Motor neuron (in vitro differentiated cells): Measurements from ENCODE around the gene TBX4. TPM values are rescaled to one million over a fixed set of nuclear protein-coding genes. Genes with fewer than 3 reads are reported as not detected.
"Not testable (repeated sequence)": the region's sequence is repeated elsewhere in the genome, so short reads cannot be mapped to it uniquely, and the experiment has no call there.

Experiments used
- ATAC-seq, 8 experiments: fragments of 200-7000 bp; cut with Tn5 transposase; replicated peaks in 6 of 8; 2 replicates each; pipeline ENCODE4 v1.8.0; 2021; ENCODE audit warnings: mild to moderate bottlenecking in 8 of 8, moderate library complexity in 8 of 8
- H3K27ac ChIP-seq, 2 donors: fragments of 250-450 bp; sonication (Bioruptor Pico); 2 replicates each; pipeline ENCODE4 v1.9.0; 2021; ENCODE audit warnings: antibody characterized with exemption in 2 of 2, mild to moderate bottlenecking in 2 of 2, moderate library complexity in 1 of 2
- H3K4me1 ChIP-seq, 2 donors: fragments of 250-450 bp; sonication (Bioruptor Pico); replicated peaks in 1 of 2; 2 replicates each; pipeline ENCODE4 v1.6.1; 2021; ENCODE audit warnings: antibody characterized with exemption in 2 of 2, mild to moderate bottlenecking in 2 of 2, moderate library complexity in 1 of 2
- H3K4me3 ChIP-seq, 5 donors: fragments of 250-450 bp; sonication (Bioruptor Pico); 2 replicates each; pipeline ENCODE4 v1.9.0; 2021; ENCODE audit warnings: antibody characterized with exemption in 5 of 5, mild to moderate bottlenecking in 5 of 5, moderate library complexity in 4 of 5
- WGBS, 10 experiments: fragments of 450-650 bp; shearing (Covaris generic); methylation state at CpG; one replicate each; pipeline ENCODE4 v1.0.0; 2022; 5-methylcytosine and 5-hydroxymethylcytosine counted together
- in situ Hi-C, 9 experiments: fragments of 400-800 bp; cut with MboI; loops; one replicate each; pipeline ENCODE4 v1.15.0; 2021; ENCODE audit warnings: low sequenced_read_pairs in 9 of 9, low pct_unique_long_range_greater_than_20kb in 2 of 9; ENCODE audit not compliant: unreplicated experiment in 9 of 9
- total RNA-seq, 8 experiments: library from RNA; unstranded; fragments of 300-600 nt; gene quantifications; 2 replicates each; pipeline versions ENCODE4 v1.2.3 to v1.2.4, GENCODE V29; 2022

The TBX4 gene
- total RNA-seq, 8 experiments from 2014 or later = 0.08 to 0.70 (median 0.20) TPM; not detected in 4

DNA sequence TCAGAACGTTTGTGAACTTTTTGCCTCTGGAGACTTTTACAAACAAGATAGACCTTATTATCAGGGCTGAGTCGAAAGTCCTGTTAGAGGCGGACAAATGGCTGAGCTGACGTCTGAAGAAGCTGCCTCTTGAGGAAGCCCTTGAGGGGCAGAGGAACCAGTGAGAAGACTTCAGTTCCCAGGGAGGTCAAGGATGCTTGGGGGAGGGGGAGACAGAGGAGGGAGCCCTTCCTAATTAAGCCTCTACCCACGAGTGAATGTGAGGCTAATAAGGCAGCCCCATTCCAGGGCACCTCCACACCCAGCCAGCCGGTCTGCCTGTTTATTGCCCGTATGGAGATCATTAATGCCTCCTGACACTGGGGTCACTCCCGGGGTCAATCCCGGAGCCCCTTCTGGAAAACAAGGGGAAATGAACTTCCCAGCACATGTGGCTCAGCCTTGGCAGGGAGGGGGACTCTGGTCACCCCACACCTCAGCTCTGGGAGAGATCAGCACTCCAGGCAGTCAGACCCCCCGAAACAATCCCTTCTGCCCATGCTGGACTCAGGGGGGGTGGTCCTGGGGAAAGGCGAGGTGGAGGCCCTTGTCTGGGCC, 9.2 kb upstream of the TBX4 start:
- Histone ChIP-seq H3K4me1 (peaks cover 2 to 4% of the 10 kb centered on the region in 2 donors), H3K4me3 (no peak overlapping the region), H3K27ac (no peak overlapping the region)
- WGBS, 10 experiments = 10 to 91% (median 71%) methylated on average over 1 to 7 of the region's 11 CpGs; no CpG with 5 or more reads in 1 of the 10 experiments
- in situ Hi-C loops = loop anchor here in 3 of 9 experiments (25.0 kb wide), 3 partner anchors 94 to 369 kb away; no protein-coding TSS in a partner anchor
- ATAC-seq = no peak

DNA sequence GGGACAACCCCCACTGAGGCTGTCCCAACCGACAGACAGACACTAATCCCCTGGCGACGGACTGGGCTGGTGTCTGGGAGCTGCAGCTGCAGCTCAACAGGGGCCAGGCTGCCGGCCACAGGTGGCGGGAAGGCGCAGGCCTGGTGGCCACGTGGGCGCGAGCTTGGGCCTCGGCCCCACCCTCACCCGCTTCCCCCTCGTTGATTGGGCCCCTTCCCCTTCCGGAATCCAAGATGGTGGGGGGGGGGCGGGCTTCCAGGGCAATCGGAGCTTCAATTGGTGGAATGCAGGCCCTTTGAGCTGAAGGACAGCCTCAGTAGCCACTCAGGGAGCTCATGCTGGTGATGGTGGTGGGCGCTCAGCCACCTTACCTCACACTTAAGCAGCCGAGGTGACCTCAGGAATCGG, 8.7 kb upstream of the TBX4 start:
- peak in 1 of 8 experiments; percentile 27 for ATAC-seq
- H3K4me3 ChIP-seq = no peak overlapping the region
- H3K4me1 ChIP-seq = peaks cover 2 to 4% of the 10 kb centered on the region in 2 donors
- 90% methylated on average over 2 of the region's 18 CpGs; no CpG with 5 or more reads in 9 of the 10 experiments for WGBS, 10 experiments
- in situ Hi-C loops = loop anchor here in 3 of 9 experiments (25.0 kb wide), 3 partner anchors 94 to 369 kb away; no protein-coding TSS in a partner anchor
- no peak overlapping the region for H3K27ac ChIP-seq

- peaks cover 2 to 4% of the 10 kb centered on the region in 2 donors for H3K4me1 ChIP-seq
- no peak overlapping the region for H3K27ac ChIP-seq
- 36 to 93% (median 56%) methylated on average over 2 to 9 of the region's 13 CpGs; no CpG with 5 or more reads in 3 of the 10 experiments for WGBS, 10 experiments
- ATAC-seq = no peak
- in situ Hi-C loops = loop anchor here in 3 of 9 experiments (25.0 kb wide), 3 partner anchors 93 to 368 kb away; no protein-coding TSS in a partner anchor
- H3K4me3 ChIP-seq = no peak overlapping the region
These were observed 8.1 kb upstream of the TBX4 start for GRCh38 chr17:61444075-61444474.

- Histone ChIP-seq H3K4me1 (peaks cover 2 to 4% of the 10 kb centered on the region in 2 donors), H3K27ac (no peak overlapping the region), H3K4me3 (no peak overlapping the region)
- in situ Hi-C loops = loop anchor here in 3 of 9 experiments (25.0 kb wide), 3 partner anchors 92 to 367 kb away; no protein-coding TSS in a partner anchor
- peak in 5 of 8 experiments; percentile 80 to 98 (median 82) for ATAC-seq
- WGBS, 10 experiments = 0 to 100% (median 50%) methylated on average over 1 to 2 of the region's 6 CpGs; no CpG with 5 or more reads in 3 of the 10 experiments
These were observed 7.4 kb upstream of the TBX4 start for GRCh38 chr17:61444831-61445230.

DNA sequence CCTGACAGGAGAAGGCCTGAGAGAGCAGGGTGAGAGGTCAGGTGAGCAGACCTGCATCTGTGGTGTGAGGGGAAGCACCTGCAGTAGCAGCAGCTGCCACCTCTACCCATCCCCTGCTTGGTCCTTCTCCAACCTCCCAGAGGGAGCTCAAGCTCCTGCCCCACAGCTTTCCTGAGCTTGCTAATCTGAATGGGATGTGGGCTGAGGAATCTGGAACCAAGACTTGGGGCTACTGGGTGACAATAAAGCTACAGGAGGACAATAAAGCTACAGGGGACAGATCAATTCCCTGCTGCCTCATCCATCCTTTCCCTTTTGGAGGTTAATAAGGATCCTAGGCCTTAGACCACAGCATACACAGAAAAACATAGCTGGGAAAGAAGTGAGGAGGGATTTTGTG, 4.9 kb upstream of the TBX4 start:
- H3K4me3 ChIP-seq = no peak overlapping the region
- H3K27ac ChIP-seq = no peak overlapping the region
- ATAC-seq = no peak
- in situ Hi-C loops = loop anchor here in 3 of 9 experiments (25.0 kb wide), 3 partner anchors 90 to 365 kb away; no protein-coding TSS in a partner anchor
- peaks cover 2 to 4% of the 10 kb centered on the region in 2 donors for H3K4me1 ChIP-seq

DNA sequence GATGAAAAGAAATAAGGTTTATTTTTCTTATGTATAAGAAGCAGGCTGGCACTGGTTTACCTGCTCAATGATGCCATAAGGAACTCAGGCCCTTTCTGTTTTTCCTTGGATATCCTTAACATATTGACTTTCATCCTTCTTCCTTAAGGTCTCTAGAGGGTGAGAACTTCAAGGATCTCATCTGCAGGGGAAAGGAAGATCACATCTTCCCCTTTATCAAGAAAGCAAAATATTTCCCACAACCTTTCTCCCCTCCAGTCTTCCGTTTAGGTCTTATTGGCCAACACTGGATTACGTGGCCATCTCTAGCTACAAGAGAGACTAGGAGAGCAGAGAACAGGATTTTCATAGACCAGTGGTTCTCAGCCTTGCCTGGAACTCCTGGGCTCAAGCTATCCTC, 4.2 kb upstream of the TBX4 start:
- no peak for ATAC-seq

DNA sequence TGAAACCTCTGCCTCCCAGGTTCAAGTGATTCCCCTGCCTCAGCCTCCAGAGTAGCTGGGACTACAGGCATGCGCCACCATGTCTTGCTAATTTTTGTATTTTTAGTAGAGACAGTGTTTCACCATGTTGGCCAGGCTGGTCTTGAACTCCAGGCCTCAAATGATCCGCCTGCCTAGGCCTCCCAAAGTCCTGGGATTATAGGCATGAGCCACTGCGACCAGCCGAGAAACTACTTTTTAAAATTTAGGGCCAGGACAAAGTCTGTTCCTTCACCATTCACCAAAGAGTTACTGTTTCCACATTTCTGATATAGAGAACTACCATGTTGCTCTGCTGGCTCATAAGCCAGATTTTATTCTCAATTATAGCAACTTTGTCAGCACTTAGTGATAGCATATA, 3.1 kb upstream of the TBX4 start:
- in situ Hi-C loops = loop anchor here in 3 of 9 experiments (25.0 kb wide), 3 partner anchors 88 to 363 kb away; no protein-coding TSS in a partner anchor
- ATAC-seq, H3K4me1 ChIP-seq, H3K4me3 ChIP-seq, H3K27ac ChIP-seq: not testable (repeated sequence)
- 73 to 100% (median 88%) methylated on average over 2 to 4 of the region's 4 CpGs; no CpG with 5 or more reads in 2 of the 10 experiments for WGBS, 10 experiments

More for the DNA sequence above, 4.2 kb upstream of the TBX4 start:
- WGBS, 10 experiments = 33 to 100% (median 67%) methylated on average over 1 to 2 of the region's 2 CpGs; no CpG with 5 or more reads in 3 of the 10 experiments
- H3K4me1 ChIP-seq = peaks cover 2 to 4% of the 10 kb centered on the region in 2 donors
- no peak overlapping the region for H3K27ac ChIP-seq
- in situ Hi-C loops = loop anchor here in 3 of 9 experiments (25.0 kb wide), 3 partner anchors 89 to 364 kb away; no protein-coding TSS in a partner anchor
- no peak overlapping the region for H3K4me3 ChIP-seq

DNA sequence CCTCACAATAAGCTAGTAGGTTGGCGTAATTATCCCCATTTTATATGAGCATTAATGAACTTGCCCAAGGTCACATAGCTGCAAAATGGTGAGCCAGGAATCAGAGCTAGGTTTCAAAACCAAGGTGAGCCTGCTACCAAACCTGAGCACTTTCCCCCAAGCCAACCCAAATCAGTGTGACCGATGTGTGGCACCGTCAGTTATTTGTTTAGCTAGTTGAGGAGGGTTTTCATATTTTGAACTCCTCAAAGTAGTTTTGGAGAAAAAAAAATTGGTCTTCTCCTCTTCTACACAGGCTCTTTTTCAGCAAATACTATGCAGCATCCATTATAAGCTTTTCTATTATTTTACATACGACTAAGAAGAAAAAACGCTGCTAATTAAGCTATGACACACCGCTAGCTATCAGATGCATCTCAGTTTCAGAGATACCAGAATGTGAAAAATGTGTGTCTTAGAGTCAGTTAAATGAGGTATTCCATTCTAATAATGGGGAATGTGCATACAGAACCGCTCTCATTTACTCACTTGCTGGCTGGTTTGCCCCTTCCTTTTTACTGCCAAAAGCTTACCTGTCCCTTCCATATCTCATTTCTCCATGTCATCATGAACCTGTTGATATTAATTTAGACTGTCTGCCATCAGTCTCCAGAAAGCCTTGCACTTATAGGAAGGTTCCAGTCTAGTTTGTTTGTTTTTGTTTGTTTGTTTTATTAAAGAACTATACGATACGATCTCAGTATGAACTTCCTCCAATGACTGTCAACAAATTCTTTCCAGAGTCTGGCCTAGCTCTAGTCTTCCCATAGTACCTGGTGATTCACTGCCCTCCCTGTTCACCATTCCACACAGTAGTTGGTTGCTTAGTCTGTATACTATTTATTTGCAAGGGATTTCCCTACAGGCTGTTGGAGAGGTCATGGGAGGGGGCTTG, 2.2 kb upstream of the TBX4 start:
- WGBS, 10 experiments = 68 to 89% (median 86%) methylated on average over 3 to 9 of the region's 9 CpGs; no CpG with 5 or more reads in 1 of the 10 experiments
- H3K4me1 ChIP-seq = peaks cover 3 to 10% of the 10 kb centered on the region in 2 donors
- H3K4me3 ChIP-seq = no peak overlapping the region
- in situ Hi-C loops = loop anchor here in 3 of 9 experiments (25.0 kb wide), 3 partner anchors 87 to 362 kb away; no protein-coding TSS in a partner anchor
- no peak for ATAC-seq
- H3K27ac ChIP-seq = no peak overlapping the region

DNA sequence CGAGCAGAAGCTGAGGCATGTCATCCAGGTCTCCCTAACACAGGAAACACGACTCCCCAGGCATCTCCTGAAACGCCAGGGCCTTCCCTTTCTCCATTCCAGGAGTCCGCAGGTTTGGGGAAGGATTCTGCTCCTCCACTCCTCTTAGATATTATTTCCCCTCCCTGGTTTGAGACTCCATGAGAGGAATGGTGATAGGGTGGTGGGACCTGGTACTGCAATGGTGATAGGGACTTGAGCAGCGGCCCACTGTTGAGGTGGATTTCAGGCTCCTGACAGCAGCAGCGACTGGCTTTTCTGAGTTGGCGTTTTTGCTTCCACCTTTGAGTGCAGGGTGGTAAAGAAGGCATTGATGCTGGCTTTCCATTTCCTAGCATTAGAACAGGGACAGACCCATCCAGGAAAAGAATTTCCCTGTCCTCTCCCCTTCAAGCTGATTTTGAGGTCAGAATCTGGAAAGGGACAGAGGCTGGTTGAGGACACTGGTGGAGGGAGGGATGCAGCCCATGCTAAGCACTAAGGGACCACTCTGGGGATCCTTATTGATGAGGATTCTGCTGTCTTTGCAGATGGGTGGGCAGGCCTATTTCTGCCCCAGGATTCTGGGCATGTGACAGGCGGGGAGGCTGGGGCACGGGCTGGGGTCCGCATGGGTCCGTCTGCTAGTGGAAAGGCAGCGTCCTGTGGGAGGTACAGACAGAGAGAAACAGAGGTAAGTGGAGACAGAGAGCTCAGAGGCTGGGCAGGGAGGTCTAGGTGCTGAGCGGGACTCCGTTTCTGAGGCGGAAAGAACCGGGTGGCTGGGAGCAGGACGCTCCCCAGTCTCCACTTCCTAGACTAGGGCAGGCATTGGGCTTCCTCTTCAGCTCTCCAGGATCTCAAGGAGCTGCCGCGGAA, 1.3 kb upstream of the TBX4 start:
- H3K27ac ChIP-seq = no peak overlapping the region
- ATAC-seq = no peak
- H3K4me3 ChIP-seq = no peak overlapping the region
- H3K4me1 ChIP-seq = peaks cover 3 to 7% of the 10 kb centered on the region in 2 donors
- WGBS, 10 experiments = 17 to 87% (median 75%) methylated on average over 2 to 10 of the region's 19 CpGs; no CpG with 5 or more reads in 3 of the 10 experiments
- in situ Hi-C loops = no loop called here

- peaks cover 3 to 7% of the 10 kb centered on the region in 2 donors for H3K4me1 ChIP-seq
- H3K27ac ChIP-seq = no peak overlapping the region
- WGBS, 10 experiments = 0 to 100% methylated on average over 2 to 4 of the region's 75 CpGs; no CpG with 5 or more reads in 8 of the 10 experiments
- peak in 7 of 8 experiments; percentile 15 to 85 (median 51) for ATAC-seq
- H3K4me3 ChIP-seq = no peak overlapping the region
- in situ Hi-C loops = no loop called here
These were observed 503 bp upstream of the TBX4 start for GRCh38 chr17:61451538-61452300.

DNA sequence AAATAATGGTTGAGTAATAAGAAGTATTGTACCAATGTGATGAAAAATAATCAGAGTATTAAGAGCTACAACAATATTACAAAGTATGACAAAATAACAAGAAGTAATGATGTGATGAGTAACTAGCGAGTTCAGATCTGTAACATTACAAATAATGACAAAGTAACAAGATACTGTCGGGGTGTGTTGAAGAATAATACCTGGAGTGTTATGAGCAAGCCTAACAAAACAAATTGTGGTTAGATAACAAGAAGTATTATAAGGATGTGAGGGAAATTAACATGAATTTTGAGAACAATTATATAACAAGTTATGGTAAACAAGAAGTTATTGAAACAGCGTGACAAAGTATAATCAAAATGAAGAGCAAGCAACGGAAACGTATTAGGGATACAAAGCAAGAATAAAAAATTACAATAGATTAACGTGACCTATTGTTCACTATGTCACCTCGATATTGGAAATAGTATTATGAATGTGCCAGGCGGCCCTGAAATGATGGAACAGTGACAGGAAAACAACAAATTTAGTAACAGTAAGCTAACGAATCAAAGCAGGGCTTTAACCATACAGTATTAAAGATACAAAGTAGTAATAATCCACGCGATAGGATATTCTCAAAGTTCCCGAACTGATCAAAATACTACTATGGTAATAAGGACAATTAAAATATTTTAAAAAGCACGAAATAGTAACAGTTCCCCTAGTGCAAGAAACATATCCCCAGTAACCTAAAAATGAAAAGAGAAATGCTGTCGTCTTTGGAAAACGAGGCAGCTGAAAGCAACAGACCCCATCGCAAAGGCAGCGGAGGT, 1.6 kb downstream of the TBX4 start:
- H3K4me3 ChIP-seq = no peak overlapping the region
- no peak for ATAC-seq
- in situ Hi-C loops = no loop called here
- WGBS, 10 experiments = 5 to 74% (median 20%) methylated on average over 11 to 17 of the region's 17 CpGs
- H3K27ac ChIP-seq = no peak overlapping the region
- H3K4me1 ChIP-seq = peaks cover 9 to 12% of the 10 kb centered on the region in 2 donors
